ENCODE results near the gene GIPR.
"Not testable (repeated sequence)": the region's sequence is repeated elsewhere in the genome, so short reads cannot be mapped to it uniquely, and the experiment has no call there.

The GIPR gene

DNA sequence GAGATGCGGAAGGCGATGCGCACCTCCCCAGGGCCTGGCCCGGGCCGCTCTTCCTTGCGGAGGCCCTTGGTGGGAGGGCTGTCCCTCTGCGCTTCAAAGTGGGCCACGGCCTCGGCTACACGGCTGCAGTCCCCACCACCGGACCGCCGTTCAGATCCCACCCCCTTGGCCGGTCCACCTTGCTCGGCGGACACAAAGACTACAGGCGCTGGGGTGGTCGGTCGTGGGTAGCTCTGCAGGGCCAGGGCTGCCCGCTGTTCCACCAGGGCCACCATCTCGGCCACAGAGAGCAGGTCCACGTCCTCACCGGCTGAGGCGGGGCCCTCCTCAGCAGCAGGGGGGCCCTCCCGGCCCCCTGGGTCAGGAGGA lies 44.7 kb downstream of the GIPR start:
- H3K27ac ChIP-seq: no peak overlapping the region
- H3K4me3 ChIP-seq: no peak overlapping the region
- no peak for DNase-seq (ENCODE audit: low spot score)
- TF ChIP-seq, protein P1, sequence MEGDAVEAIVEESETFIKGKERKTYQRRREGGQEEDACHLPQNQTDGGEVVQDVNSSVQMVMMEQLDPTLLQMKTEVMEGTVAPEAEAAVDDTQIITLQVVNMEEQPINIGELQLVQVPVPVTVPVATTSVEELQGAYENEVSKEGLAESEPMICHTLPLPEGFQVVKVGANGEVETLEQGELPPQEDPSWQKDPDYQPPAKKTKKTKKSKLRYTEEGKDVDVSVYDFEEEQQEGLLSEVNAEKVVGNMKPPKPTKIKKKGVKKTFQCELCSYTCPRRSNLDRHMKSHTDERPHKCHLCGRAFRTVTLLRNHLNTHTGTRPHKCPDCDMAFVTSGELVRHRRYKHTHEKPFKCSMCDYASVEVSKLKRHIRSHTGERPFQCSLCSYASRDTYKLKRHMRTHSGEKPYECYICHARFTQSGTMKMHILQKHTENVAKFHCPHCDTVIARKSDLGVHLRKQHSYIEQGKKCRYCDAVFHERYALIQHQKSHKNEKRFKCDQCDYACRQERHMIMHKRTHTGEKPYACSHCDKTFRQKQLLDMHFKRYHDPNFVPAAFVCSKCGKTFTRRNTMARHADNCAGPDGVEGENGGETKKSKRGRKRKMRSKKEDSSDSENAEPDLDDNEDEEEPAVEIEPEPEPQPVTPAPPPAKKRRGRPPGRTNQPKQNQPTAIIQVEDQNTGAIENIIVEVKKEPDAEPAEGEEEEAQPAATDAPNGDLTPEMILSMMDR (IDR thresholded peaks at IDR 0.05): no peak

- Histone ChIP-seq H3K4me3 (no peak overlapping the region), H3K27ac (no peak overlapping the region)
- TF ChIP-seq, protein P1 (IDR thresholded peaks at IDR 0.05): no peak
- no peak for DNase-seq (ENCODE audit: low spot score)
Observed at GRCh38 chr19:45713141-45713540, 45.1 kb downstream of the GIPR start.

DNA sequence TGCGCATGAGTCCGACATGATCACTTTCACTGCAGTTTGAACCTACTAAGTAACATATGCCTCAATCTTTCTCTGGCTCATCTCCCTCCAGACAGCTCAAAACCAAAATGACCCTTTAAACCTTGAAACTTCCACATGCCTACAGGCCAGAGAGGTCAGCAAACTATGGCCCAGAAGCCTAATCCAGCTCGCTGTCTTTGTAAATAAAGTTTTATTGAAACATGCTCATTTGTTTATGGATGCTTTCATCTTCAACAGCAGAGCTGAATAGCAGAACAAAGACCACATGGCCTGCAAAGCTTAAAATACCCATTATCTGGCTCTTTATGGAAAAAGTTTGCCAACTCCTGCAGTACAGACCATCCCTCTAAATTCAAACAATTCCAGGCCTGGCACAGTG lies 47.1 kb downstream of the GIPR start:
- TF ChIP-seq, protein P1 (IDR thresholded peaks at IDR 0.05): no peak
- DNase-seq (ENCODE audit: low spot score): no peak
- H3K4me3 ChIP-seq: no peak overlapping the region
- no peak overlapping the region for H3K27ac ChIP-seq

DNA sequence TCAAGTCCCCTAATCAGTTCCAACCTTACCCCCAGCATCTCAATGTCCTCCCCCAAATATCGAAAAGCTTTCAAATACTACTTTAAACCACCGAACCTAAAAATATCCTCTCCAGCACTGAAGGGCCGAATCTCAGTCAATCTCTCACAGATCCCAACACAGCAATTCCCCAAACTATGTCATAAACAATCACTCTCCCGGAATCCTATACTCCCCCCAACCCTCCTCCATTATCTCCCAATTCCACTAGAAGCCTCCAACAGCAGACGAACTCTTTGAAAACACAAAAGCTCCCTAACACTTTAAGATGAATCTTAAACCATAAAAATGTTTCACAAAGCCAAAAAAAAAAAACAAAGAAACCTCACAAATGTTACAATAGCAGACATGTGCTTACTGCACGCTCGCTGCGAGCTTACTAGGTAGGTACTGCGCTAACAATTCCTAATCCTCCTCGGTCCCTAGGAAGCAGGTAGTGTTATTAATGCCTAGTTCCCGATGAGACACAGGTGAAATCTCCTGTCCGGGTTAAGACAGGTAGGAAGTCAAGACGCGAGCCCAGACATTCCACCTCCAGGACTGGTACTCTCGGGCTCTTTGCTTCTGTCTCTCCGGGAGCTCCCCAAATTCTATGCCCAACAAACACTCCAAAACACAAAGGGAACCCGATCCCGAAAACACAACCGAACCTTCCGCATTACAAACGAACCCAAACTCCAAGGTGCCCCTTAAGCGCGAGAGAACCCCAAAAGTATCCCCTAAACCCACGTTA lies 48.5 kb downstream of the GIPR start:
- peak overlapping the region; percentile 69 to 95 for H3K27ac ChIP-seq
- TF ChIP-seq, protein P1 (IDR thresholded peaks at IDR 0.05): no peak
- DNase-seq (ENCODE audit: low spot score): no peak
- H3K4me3 ChIP-seq: peak overlapping the region; percentile 70

- H3K4me3 ChIP-seq: peak overlapping the region; percentile 70
Observed at GRCh38 chr19:45717131-45717982, 49.3 kb downstream of the GIPR start.

GRCh38 chr19:45717983-45718650 lies 50.1 kb downstream of the GIPR start:
- Histone ChIP-seq H3K4me3 (peak overlapping the region; percentile 70), H3K27ac (peak overlapping the region; percentile 82 to 95)
- TF ChIP-seq, protein P1 (IDR thresholded peaks at IDR 0.05): no peak
- peak; percentile 81 for DNase-seq (ENCODE audit: low spot score)

More at GRCh38 chr19:45717131-45717982, 49.3 kb downstream of the GIPR start:
- TF ChIP-seq, protein P1 (IDR thresholded peaks at IDR 0.05): no peak
- DNase-seq (ENCODE audit: low spot score): peak; percentile 99
- peak overlapping the region; percentile 82 to 95 for H3K27ac ChIP-seq

GRCh38 chr19:45720065-45720464 lies 52.0 kb downstream of the GIPR start:
- not testable (repeated sequence) for H3K27ac ChIP-seq; DNase-seq (ENCODE audit: low spot score); H3K4me3 ChIP-seq

GRCh38 chr19:45728683-45729082 lies 60.7 kb downstream of the GIPR start:
- not testable (repeated sequence) for H3K4me3 ChIP-seq; DNase-seq (ENCODE audit: low spot score); H3K27ac ChIP-seq
